Stimulated activated CD4-positive, alpha-beta T cell treated with anti-CD3 and anti-CD28 coated beads, Interleukin-4, amount 100 ng/mL, for 1 hour (primary cell): ENCODE measurements around the gene ARCN1.
A peak's percentile ranks its signal among the peaks of the same experiment; 100 is the strongest.
"Not testable (repeated sequence)": the region's sequence is repeated elsewhere in the genome, so short reads cannot be mapped to it uniquely, and the experiment has no call there.

Source experiments
- DNase-seq: peaks from one replicate; pipeline ENCODE4 v3.0.0-alpha.2; 2020

ARCN1 gene

DNA sequence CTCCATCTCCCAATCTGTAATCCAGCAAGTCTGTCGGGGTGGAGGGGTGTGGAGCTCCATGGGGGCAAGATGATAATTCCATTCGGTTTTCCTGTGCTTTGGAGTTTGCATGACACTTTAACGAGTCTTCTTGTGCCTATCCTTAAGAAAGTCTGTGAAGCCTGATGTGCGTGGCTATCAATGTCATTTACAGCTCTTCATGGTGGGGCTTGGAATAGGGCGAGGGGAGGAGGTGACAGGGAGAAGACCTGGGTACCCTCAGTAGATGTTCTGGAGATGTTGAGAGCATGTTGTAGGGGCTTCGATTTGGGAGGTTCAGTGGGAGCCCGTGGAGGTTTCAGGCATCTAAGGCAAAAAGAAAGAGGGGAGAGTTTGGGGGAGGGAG lies 34.6 kb downstream of the ARCN1 start:
- DNase-seq, result no peak

- DNase-seq, result peak; percentile 54
These were observed 35.5 kb downstream of the ARCN1 start, which contains the start of gene PHLDB1 for GRCh38 chr11:118607401-118608359. Gene PHLDB1, plus strand, starts transcription at chr11:118607615. Its CDS starts 6,222 bp downstream, at chr11:118613837.

DNA sequence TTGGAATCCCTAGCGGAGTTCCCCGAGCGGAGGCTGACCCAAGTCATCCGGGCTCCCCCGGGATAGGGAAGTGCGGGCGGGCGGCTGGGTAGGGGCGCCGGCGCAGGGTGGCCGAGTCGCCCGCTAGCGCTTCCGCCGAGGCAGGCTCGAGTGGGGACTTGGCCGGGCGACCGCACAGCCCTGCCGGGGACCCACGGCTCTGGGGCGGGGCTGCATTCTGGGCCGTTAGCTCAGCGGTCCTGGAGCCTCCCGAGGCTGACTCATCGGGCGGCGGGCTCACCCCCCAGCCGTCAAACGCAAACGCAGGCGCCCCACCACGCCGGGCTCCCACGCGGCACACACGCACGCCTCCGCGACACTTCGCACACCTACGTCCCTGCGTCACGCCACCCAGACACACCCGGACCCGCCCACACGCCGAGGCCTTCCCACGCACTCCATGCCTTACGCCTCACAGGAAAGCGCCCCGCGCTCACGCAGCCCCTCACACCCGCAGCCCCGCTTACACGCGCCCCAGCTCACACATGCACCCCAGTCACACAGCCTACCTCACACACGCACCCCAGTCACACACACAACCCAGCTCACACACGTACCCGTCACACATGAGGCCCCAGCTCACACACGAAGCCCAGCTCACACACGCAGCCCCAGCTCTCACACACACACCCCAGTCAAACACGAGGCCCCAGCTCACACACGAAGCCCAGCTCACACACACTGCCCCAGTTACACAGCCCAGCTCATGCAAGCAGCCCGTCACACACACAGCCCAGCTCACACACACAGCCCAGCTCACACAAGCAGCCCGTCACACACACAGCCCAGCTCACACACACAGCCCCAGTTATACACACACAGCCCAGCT lies 36.4 kb downstream of the ARCN1 start:
- DNase-seq, result peak; percentile 77

DNA sequence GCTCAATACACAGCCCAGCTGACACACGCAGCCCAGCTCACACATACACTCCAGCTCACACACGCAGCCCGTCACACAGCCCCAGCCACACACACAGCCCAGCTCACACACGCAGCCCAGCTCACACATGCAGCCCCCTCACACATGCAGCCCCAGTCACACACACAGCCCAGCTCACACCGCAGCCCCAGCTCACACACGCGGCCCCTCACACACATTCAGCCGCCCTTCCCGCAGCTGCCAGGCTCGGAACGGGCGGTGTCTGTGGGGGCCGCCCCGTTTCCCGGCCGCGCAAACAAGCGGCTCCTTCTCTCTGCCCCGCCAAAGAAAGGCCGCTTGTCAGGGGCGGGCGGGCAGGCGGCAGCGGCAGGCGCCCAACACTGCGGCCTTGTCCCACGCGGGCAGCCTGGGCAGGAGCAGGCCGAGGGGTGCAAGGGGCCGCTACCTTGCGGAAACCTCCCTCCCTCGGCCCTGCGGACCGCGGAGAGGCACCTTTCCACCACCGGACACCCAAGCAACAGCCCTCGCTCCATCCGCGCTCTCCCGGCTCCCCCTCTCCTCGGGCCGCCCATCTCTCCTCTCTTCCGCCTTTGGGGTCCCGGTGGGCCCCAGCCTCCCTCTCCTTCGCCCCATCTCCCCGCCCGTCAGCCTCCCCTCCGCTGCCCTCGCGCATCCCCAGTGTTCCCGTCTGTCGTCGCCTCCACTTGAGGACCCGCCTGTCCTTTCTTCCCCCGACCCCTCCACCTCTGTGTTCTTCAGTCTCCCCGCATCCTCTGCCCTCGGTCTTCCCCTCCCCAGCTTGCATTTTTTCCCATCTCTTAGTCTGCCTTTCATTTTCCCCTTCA lies 37.4 kb downstream of the ARCN1 start:
- peak; percentile 32 for DNase-seq

DNA sequence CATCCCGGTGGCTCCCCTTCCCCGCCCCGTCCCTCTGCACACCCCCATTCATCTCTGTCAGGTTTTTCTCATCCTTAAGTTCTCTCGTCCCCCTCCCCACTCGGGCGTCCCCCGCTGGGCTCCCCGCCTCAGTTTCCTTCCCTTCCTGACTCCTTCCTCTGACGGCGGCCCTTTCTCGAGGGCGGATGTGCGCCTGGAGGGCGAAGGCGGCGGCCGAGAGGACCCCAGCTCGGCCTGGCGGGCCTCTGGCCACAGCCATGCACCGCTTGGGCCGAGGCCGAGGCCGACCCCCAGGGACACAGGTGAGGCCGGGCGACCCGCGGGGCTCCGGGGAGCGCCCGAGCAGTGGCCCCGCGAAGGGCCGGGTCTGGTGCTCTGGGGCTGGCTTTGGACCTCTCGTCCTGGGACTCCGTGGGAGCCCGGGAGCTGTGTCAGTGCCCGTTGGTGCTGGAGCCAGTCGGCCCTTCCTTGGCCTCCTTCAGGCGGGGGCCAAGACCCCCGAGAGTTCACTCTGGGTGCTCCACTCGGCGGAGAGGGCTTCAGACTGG lies 38.1 kb downstream of the ARCN1 start:
- peak; percentile 23 for DNase-seq

GRCh38 chr11:118610773-118611432 lies 38.7 kb downstream of the ARCN1 start:
- peak; percentile 89 for DNase-seq

DNA sequence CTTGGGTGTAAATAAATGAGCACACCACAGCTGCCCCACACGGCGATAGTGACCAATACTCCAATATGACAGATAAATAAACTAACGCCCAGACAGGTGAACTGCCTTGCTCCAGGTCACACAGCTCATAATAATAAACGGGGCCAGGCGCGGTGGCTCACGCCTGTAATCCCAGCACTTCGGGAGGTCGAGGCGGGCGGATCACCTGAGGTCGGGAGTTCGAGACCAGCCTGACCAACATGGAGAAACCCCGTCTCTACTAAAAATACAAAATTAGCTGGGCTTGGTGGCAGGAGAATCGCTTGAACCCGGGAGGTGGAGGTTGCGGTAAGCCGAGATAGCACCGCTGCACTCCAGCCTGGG lies 39.2 kb downstream of the ARCN1 start:
- not testable (repeated sequence) for DNase-seq

GRCh38 chr11:118612378-118612777 lies 40.2 kb downstream of the ARCN1 start:
- DNase-seq, result no peak

GRCh38 chr11:118614511-118614910 lies 42.3 kb downstream of the ARCN1 start:
- DNase-seq, result no peak

- DNase-seq, result no peak
These were observed 43.2 kb downstream of the ARCN1 start for GRCh38 chr11:118615282-118615975.

DNA sequence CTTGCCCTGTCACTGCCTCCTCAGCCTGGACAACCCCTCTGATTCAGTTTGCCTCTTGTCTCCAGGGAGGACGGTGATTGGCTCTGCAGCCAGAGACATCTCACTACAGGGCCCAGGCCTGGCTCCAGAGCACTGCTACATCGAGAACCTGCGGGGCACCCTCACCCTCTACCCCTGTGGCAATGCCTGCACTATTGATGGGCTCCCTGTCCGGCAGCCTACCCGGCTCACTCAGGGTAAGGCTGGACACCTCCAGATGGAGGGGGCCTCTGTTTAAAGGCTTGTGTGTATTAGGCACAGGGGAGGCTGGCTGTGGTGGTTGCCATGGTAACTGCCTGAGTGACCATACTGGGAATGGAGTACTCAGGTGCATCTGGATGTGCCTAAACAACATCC lies 43.8 kb downstream of the ARCN1 start:
- no peak for DNase-seq

DNA sequence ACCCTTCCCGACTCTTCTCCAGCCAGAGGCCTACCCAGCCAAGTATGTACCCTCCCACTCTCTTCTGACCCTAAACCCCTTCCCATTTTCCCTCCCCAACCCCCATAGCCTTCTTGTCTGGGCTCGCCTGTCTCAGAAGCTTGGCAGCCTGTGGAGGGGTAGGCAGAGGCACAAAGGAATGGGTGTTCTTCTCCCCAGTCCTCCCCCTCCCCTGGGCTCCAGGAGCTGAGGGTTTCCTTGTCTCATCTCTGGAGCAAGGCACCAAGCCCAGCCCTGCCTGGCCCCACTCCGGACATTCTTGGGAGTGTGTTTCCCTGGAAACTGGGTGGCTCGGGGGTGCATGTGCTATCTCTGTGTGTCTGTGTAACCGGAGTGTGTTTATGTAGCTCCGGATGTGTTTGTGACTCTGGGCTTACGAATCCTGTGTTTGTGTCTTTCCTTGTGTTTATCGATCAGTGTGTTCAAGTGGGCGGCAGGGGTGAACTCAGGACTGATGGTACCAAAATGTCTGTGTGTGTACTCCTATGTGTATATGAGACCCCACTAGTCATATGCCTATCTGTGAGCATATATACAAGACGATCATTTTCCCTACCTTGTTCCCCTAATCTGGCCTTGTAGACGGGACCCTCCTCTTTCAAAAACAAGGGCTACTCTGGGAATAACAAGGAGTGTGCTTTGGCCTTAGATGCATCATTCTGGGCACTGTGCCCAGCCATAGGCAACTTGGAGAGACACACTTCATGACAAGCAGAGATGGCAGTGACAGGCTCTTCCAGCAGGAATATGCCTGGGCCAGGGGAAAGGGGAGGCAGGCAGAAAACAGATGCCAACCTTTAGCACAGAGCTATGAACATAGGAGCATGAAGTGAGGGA lies 46.1 kb downstream of the ARCN1 start:
- no peak for DNase-seq

DNA sequence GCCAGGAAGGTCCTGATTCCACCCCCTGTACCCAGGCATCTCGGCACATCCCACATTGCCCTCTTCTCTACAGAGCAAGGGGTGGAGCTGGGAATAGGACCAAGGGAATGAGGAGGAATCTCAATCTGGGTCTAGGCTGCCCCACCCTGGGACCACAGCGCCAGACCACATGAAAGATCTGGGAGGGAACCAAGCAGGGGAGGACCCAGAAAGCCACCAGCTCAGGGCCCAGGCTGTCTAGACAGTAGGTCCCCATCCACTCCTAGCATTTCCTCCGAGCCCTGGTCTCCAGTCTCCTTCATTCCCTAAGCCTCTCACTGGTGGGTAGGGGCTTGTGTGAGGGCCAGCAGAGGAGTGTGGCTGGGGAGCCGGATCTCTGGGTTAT lies 46.8 kb downstream of the ARCN1 start:
- DNase-seq, result no peak

DNA sequence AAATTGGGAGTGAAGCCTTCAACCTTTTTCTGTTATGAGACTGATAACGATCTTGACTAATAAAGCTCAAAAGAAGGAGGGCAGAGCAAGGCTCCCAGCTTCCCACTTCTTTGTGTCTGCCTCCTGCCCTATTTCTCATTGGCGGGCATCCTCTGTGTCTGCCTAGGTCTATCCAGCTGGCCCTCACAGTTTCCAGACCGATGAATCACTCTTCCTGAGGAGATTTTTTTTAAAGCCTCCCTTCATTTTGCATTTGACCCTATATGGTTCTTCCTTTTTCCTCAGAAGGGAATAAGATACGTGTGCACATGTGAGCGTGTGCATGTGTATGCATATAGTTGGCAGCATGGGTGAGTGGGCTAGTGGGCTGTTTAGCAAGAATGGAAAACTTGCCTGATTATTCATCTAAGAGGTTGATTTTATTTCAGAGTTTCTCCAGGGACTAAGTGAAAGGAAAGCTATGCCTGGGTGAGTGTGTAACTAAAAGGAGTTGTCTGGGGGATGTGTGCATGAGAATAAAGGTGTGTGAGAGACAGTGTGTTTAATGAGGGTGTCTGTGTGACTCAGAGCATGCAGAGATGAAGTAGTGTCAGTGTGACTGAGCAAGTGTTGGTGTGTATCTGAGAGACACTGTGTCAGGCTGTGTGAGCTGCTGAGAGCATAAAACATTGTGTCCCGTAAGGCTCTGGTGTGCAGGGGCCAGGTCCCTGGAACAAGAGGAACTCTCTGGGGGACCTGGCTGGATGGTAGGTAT lies 47.4 kb downstream of the ARCN1 start:
- DNase-seq, result no peak

GRCh38 chr11:118620529-118621070 lies 48.4 kb downstream of the ARCN1 start:
- no peak for DNase-seq

DNA sequence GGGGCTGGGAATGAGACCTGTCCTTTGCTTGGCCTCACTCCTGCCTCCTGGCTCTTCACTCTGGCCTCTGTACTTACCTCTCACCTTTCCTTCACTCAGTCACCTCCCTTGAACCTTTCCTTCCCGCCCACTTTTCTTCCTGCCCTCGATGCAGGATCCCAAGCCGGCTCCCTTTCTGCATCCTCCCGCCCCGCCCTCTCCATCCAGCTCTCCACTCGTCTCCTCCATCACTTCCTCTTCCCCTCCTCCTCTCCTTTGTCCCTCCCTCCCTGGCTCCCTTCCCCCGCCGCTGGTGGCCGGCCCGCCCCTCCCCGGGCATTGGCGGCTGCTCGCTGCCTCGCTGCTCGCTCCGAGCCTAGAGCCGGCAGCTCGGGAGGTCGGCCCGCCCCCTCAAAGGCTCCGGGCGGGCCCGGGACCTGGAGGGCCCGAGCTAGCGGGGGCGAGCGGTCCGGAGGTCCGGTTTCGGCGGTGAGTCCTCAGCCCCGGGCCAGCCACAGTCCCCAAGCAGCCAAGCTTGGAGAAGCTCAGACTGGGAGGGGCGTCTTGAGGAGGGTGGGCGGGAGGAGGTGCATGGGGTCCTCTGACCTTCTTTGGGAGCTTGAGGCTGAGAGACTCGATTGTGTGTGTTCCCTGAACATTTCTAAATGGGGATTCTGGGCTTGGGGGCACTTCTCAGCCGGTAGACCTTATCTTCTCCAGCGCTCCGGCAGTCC lies 49.0 kb downstream of the ARCN1 start:
- DNase-seq, result peak; percentile 23

DNA sequence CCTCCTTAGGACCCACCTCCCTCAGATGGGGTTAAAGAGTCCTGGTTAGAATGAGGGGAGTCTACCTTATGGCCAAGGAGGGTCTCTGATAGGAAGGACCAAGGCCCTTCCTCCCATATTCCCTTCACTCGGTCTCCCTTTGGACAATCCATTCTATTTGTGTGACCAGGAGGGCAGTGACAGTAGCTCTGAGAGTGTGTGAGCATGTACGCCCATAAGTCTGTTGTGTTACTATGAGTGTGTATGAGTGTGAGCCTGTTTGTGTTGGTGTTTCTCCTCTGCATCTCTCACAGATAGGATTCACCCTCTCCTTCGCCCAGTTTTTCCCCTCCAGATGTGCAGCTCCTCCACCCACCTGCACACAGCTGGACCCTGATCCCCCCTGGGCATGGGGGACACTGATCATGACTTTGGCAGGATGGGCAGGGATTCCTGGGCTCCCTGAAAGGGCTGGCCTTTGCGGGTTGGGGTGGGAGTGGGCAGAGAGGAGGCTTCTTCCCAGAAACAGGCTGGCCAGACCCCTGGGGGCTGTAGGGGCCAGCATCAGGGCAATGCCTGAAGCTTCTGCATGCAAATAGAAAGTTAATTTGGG lies 49.7 kb downstream of the ARCN1 start:
- DNase-seq, result no peak
